Suprapubic skin (tissue), 3 donors: ENCODE measurements around the gene ADGRG7.

Source experiments
- CTCF ChIP-seq, 2 donors: fragments of 200-600 bp in 1 of 2; fragments of 450-650 bp in 1 of 2; sonication (generic) in 1 of 2; IDR thresholded peaks; one replicate each; pipeline ENCODE4 v1.5.1; 2016 to 2019; ENCODE audit warnings: antibody characterized with exemption in 2 of 2, mild to moderate bottlenecking in 1 of 2, moderate library complexity in 1 of 2
- POLR2AphosphoS5 ChIP-seq, 3 donors: sonication (generic); formaldehyde crosslinking; IDR thresholded peaks; one replicate each; pipeline ENCODE4 v1.6.1; 2017; ENCODE audit warnings: antibody characterized with exemption in 3 of 3

DNA sequence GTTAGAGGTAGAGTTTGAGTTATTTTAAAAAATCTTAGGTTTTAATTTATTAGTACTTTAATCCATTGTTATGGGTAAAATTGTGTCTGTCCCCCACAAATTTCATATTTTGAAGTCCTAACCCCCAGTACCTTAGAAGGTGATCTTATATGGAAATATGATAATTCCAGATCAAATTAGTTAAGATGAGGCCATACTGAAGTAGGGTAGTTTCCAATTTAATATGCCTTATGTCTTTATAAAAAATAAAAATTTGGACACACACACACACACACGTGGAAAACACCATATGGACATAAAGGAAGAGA, 18.6 kb upstream of the ADGRG7 start:
- no peak for TF ChIP-seq POLR2AphosphoS5 (IDR thresholded peaks at IDR 0.05)
- TF ChIP-seq CTCF (IDR thresholded peaks at IDR 0.05): no peak
